HG02970 (cell line): Measurements from ENCODE around the gene EIF2A.
A peak's percentile ranks its signal among the peaks of the same experiment; 100 is the strongest.
"Not testable (repeated sequence)": the region's sequence is repeated elsewhere in the genome, so short reads cannot be mapped to it uniquely, and the experiment has no call there.

Experiments used
- ATAC-seq: cut with Tn5 transposase; IDR thresholded peaks from one replicate; pipeline ENCODE4 v1.9.1; 2021; ENCODE audit warnings: mild to moderate bottlenecking, moderate library complexity, moderate number of reproducible peaks; ENCODE audit not compliant: unreplicated experiment, low FRiP score

EIF2A gene

GRCh38 chr3:150546226-150547044 is at the start of gene EIF2A, which contains the start of gene SERP1:
Gene EIF2A, plus strand, starts transcription at chr3:150546787. Its CDS starts 16 bp downstream, at chr3:150546803.
Gene SERP1, minus strand, starts transcription at chr3:150546496. Its CDS starts 361 bp downstream, at chr3:150546135.
- peak; percentile 94 for ATAC-seq

DNA sequence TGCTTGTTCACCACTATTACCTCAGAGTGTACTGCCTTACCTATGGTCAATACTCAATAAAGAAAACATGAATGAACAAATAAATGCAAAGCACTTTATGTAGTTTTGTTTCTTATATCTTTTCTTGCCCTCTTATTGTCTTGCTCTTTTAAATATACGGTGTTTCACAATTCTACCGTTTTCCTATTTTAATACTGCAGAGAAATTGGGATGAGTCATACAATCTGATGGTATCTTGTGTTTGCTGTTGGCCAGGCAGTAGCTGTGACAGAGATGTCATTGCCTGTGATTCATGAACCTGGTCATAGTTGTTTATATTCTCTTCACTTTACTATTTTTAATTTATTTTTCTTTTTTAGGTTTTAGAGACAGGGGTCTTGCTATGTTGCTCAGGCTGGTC is 48.6 kb upstream of the EIF2A start:
- no peak for ATAC-seq

GRCh38 chr3:150500960-150501359 is 45.6 kb upstream of the EIF2A start:
- ATAC-seq: not testable (repeated sequence)

GRCh38 chr3:150503402-150504099 is 43.0 kb upstream of the EIF2A start:
- no peak for ATAC-seq

DNA sequence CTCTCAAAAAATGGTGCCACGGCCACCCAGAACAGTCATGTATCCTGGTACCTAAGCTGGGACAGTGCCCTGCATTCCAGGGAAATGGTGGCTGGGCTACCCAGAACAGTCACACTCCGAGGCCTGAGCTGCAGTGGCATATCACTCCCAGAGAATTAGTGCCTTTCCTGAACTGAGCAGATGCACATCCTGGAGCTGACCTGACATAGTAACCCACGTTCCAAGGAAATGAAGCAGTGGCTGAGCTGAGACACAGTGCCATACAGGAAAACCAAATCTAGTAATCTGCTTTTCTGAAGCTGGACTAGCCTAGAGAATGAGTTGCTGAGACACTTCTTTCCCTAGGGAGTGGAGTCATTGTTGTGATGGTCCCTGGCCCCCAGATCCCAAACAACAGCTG is 42.1 kb upstream of the EIF2A start:
- no peak for ATAC-seq

- ATAC-seq: no peak
Observed at GRCh38 chr3:150508401-150508800, 38.2 kb upstream of the EIF2A start.

DNA sequence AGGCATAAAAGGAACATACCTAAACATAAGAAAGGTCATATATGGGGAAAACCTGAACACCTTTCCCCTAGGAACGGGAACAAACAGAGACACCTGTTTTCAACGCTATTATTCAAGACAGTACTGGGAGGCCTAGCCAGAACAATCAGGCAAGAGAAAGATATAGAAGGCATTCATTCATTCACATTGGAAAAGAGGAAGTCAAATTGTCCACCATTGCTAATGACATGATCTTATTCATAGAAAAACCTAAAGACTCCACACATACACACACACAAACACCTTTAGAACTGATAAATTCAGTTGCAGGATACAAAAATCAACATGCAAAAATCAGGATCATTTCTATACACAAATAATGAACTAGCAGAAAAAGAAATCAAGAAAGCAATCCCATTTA is 36.8 kb upstream of the EIF2A start:
- no peak for ATAC-seq

DNA sequence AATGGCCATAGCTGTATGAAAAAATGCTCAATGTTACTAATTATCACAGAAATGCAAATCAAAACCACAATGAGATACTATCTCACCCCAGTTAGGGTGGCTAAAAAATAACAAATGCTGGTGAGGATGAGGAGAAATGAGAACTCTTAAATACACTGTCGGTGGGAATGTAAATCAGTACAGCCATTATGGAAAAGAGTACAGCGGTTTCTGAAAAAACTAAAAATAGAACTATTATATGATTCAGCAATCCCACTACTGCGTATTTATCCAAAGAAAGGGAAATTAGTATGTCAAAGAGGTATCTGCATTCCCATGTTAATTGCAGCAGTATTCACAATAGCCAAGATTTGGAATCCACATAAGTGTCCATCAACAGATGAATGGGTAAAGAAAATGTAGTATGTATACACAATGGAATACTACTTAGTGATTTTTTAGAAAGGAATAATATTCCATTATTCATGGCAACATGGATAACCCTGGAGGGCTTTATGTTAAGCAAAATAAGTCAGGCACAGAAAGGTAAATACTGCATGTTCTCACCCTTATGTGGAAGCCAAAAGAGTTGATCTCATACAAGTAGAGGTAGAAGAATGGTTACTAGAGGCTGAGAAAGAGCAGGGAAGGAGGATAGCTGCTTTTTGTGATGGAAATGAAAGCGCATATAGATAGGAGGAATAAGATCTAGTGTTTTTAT is 35.3 kb upstream of the EIF2A start:
- ATAC-seq: no peak

- no peak for ATAC-seq
Observed at GRCh38 chr3:150515210-150515609, 31.4 kb upstream of the EIF2A start.

GRCh38 chr3:150519026-150519425 is 27.6 kb upstream of the EIF2A start:
- ATAC-seq: no peak

DNA sequence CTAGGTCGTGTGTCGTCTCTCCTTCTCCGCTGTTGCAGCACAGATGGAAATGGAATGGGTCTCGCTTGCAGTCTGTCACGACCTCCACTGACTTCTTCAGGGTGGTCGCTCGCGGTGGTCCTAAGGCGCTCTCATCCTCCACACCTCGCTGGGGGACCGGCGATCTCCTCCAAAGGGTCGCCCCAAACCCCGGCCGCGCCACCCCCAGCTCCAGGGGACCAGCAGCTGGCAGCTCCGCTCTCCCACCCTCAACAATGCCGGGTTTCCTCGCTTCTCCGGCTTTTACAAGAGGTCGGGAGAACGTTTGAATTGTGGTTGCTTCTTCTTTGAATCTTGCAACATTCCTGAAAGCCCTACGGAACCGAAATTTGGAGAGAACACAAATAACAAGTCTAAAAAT is 26.2 kb upstream of the EIF2A start:
- ATAC-seq: no peak

- ATAC-seq: no peak
Observed at GRCh38 chr3:150521463-150521862, 25.1 kb upstream of the EIF2A start.

DNA sequence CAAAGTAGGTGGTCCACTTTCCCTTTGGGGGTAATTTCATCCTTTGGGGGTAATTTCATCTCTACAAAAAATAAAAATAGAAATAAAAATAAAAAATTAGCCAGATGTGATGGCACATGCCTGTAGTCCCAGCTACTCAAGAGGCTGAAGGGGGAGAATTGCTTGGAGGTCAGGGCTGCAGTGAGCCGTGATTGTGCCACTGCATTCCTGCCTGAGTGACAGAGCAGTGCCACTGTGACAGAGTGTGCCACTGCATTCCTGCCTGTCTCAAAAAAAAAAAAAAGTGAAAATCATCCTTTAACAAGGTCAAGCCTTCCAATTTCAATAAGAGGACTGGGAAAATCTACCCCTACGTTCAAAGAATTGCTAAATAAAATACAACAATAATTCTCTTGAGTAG is 23.0 kb upstream of the EIF2A start:
- no peak for ATAC-seq

DNA sequence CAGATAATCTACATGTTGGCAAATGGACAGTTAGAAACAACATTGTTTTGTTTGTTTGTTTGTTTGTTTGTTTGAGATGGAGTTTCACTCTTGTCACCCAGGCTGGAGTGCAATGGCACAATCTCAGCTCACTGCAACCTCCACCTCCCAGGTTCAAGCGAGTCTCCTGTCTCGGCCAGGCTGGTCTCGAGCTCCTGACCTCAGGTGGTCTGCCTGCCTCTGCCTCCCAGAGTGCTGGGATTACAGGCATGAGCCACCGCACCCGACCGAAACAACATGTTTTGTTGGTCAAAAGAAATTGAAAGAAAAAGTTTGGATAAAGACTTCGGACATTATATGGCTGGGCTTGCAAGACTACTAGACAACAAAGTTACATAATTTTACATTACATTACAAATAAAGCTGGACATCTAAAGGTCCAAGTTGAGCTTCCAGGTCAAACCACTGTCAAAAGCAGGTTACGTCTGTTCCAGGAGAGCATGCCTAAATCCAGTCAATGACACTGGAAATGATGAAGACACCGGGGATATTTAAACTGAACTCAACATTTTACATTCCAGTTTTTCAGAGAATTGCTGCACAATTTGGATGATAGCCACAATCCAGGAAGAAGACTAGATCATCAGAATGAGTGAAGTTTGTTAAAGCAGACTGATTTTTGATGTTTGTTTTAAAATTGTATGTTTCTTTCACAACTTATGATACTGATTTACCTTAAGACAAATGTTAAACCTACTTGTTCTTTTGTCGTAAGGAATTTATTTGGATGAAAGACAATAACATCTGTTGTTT is 18.9 kb upstream of the EIF2A start:
- ATAC-seq: no peak

DNA sequence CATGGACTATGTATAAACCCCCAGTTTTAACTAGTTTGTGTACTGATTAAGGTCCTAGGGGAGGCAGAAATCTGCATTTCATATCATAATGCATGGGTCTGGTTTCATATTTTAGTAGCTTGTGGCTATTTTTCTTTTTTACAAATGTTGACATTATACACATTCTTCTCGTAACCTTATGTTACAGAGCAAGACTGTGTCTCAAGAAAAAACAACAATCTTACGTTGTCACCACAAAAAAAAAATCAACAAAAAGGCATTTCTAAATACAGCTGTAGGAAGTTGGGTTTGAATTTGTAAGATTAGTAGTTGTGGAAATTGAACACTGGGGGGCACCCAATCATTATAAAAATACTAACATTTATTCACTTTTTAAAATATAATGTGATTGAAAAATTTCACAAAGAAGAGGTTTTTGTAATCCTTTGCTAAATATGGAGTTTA is 18.2 kb upstream of the EIF2A start:
- ATAC-seq: no peak

DNA sequence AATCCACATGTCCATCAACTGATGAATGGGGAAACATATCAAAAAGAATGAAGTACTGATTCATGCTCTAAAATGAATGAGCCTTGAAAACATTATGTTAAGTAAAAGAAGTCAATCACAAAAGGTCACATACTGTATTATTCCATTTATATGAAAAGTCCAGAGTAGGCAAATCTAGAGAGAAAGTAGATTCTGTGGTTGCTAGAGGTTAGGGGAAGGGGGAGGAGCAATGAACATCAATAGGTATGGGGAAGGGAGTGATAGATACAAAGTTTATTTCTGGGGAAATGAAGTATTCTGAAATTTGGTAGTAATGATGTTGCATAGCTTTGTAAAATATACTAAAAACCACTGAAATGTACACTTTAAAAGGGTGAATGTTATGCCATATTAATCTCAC is 14.8 kb upstream of the EIF2A start:
- ATAC-seq: no peak

DNA sequence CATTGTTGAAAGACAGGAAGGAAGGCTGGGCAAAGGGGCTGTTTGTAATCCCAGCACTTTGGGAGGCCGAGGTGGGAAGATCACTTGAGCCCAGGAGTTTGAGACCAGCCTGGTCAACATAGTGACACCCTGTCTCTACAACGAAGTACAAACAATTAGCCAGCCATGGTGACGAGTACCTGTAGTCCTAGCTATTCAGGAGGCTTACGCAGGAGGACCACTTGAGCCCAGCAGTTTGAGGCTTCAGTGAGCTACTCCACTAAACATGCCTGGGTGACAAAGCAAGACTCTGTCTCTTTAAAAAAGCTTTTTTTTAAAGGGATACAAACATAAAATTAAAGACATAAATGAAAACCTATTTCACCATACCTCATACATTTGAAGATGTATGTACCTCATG is 11.4 kb upstream of the EIF2A start:
- ATAC-seq: no peak

DNA sequence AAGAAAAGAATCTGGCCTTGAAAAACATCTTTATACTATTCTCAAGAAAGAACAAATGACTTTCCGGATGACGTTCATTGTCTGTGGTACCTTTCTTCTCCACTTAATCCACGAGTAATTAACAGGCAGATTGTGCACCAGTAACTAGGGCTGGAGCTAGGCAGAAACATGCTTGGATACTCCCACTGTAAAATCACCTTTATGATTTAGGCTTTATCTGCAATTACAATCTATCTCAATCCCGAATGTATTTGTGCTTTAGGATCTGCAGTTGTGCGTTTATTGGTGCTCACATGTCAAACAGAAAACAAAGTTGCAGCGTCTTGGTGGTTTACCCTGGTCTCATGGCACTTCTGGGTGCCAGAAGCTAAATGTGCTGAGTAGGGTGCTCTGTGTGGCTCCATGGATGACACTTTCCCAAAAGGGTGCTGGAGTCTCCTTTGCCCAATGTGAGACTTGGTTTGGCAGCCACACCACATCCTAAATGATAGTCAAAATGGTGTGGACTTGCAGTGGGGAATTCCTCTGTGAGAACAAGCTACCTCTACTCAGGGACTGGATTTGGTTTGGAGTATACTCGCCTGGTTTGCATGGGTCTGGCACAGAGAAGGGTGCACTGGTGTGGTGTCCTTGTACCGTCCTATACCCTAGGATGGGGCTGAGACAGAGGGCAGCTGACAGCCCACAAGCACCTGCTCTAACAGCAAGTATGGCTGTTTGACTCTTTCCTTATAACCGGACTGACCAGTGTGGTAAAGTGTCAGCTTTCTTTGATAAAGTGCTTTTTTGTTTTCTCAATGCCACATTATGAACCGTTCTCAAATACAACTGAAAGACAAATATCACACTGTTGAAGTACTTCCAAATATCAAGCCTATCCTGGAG is 8.0 kb upstream of the EIF2A start:
- ATAC-seq: no peak

GRCh38 chr3:150540297-150540696 is 6.3 kb upstream of the EIF2A start:
- ATAC-seq: no peak
